Mucosa of rectum (tissue), 2 donors: ENCODE data around the gene DHRS3.

ENCODE experiments used
- H3K27ac ChIP-seq, 2 donors: one replicate each; pipeline ENCODE4 v1.7.0; 2013; ENCODE audit warnings: inconsistent platforms in 2 of 2, low read depth in 2 of 2, low read length in 2 of 2
- H3K27me3 ChIP-seq, 2 donors: one replicate each; pipeline ENCODE4 v1.7.0; 2013; ENCODE audit warnings: low read length in 2 of 2; ENCODE audit not compliant: control insufficient read depth in 2 of 2, insufficient read depth in 2 of 2
- H3K36me3 ChIP-seq, 2 donors: one replicate each; pipeline ENCODE4 v1.7.0; 2013; ENCODE audit warnings: low read length in 2 of 2; ENCODE audit not compliant: control insufficient read depth in 2 of 2, insufficient read depth in 2 of 2
- H3K4me1 ChIP-seq, 2 donors: one replicate each; pipeline ENCODE4 v1.7.0; 2013; ENCODE audit warnings: low read length in 2 of 2, mild to moderate bottlenecking in 1 of 2; ENCODE audit not compliant: control insufficient read depth in 2 of 2, insufficient read depth in 2 of 2
- H3K4me3 ChIP-seq, 2 donors: one replicate each; pipeline ENCODE4 v1.7.0; 2013; ENCODE audit warnings: low read length in 2 of 2
- H3K9ac ChIP-seq, 2 donors: one replicate each; pipeline ENCODE4 v1.7.0; 2013; ENCODE audit warnings: low read length in 2 of 2, low read depth in 1 of 2, mild to moderate bottlenecking in 1 of 2
- H3K9me3 ChIP-seq, 2 donors: one replicate each; pipeline ENCODE4 v1.7.0; 2013; ENCODE audit warnings: low read length in 2 of 2; ENCODE audit not compliant: control insufficient read depth in 2 of 2
- donor health status: healthy.
- donor health status: Normal muscosa, but diverticular disease.

The DHRS3 gene

GRCh38 chr1:12599657-12600056 is 18.4 kb downstream of the DHRS3 start:
- peaks cover 2% of the 10 kb centered on the region in 2 donors for H3K36me3 ChIP-seq
- no peak overlapping the region for H3K4me3 ChIP-seq
- no peak overlapping the region for H3K27ac ChIP-seq
- no peak overlapping the region for H3K9ac ChIP-seq
- peaks cover 47 to 50% of the 10 kb centered on the region in 2 donors for H3K4me1 ChIP-seq
- no peaks in the 10 kb centered on the region for H3K9me3 ChIP-seq
- H3K27me3 ChIP-seq, result no peaks in the 10 kb centered on the region

GRCh38 chr1:12598974-12599373 is 19.0 kb downstream of the DHRS3 start:
- Histone ChIP-seq H3K27me3 (no peaks in the 10 kb centered on the region), H3K4me1 (peaks cover 45% of the 10 kb centered on the region in 2 donors), H3K9me3 (no peaks in the 10 kb centered on the region), H3K36me3 (peaks cover 2% of the 10 kb centered on the region in 2 donors), H3K4me3 (no peak overlapping the region), H3K27ac (no peak overlapping the region), H3K9ac (no peak overlapping the region)

- Histone ChIP-seq H3K9ac (no peak overlapping the region), H3K27me3 (no peaks in the 10 kb centered on the region), H3K4me1 (peaks cover 41 to 44% of the 10 kb centered on the region in 2 donors)
Observed at GRCh38 chr1:12597792-12598191, 20.2 kb downstream of the DHRS3 start.

GRCh38 chr1:12596007-12596821 is 21.8 kb downstream of the DHRS3 start:
- no peaks in the 10 kb centered on the region for H3K27me3 ChIP-seq
- H3K9me3 ChIP-seq, result no peaks in the 10 kb centered on the region
- peaks cover 6 to 7% of the 10 kb centered on the region in 2 donors for H3K36me3 ChIP-seq
- peak overlapping the region; percentile 37 to 51 for H3K4me3 ChIP-seq
- H3K27ac ChIP-seq, result peak overlapping the region; percentile 52 to 76
- H3K4me1 ChIP-seq, result peaks cover 26 to 33% of the 10 kb centered on the region in 2 donors
- peak overlapping the region; percentile 32 to 52 for H3K9ac ChIP-seq

More at GRCh38 chr1:12597792-12598191, 20.2 kb downstream of the DHRS3 start:
- H3K9me3 ChIP-seq, result no peaks in the 10 kb centered on the region
- no peak overlapping the region for H3K4me3 ChIP-seq
- H3K36me3 ChIP-seq, result no peaks in the 10 kb centered on the region
- H3K27ac ChIP-seq, result no peak overlapping the region

GRCh38 chr1:12595757-12596006 is 22.3 kb downstream of the DHRS3 start:
- Histone ChIP-seq H3K36me3 (peaks cover 6 to 7% of the 10 kb centered on the region in 2 donors), H3K27ac (peak overlapping the region; percentile 52 to 76), H3K9me3 (no peaks in the 10 kb centered on the region), H3K4me3 (peak overlapping the region; percentile 37 to 54), H3K27me3 (no peaks in the 10 kb centered on the region), H3K9ac (peak overlapping the region in 1 of 2 donors; percentile 52), H3K4me1 (peaks cover 26 to 32% of the 10 kb centered on the region in 2 donors)

DNA sequence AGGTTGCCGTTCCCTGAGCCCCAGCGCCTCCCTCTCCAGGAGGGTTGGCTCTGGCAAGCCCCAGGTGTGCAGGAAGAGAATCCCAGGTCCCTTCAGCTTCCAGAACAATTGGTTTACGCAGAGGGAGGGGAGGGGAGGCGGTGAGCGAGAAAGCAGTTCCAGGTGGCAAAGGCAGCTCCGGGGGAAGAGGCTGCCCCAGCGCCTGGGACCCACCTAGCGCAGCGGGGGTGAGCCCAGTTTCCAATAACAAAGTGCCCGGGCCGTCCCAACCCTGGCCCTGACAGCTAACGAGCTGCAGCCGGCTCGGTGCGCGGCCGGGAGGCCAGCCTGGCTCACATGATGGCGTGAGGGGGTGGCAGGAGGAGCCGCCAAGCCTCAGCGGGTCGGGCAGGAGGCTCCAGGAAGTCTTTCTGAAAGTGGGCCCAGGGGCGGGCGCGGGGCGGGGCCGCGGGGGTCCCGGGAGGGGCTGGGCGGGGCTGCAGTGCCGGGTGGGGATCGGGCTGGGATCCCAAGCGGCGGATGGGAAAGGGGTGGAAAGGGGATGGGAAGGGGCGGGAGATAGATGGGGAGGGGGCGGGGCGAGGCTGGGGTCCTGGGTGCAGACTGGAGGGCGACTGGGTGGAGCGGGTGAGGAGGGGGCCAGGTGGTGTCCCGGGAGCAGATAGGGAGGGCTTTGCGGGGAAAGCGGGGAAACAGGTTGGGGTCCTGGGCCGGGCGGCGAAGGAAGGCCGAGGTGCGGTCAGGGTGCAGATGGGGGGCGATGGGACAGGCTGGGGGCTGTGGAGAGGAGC is 22.8 kb downstream of the DHRS3 start:
- peak overlapping the region in 1 of 2 donors; percentile 41 for H3K9ac ChIP-seq
- no peaks in the 10 kb centered on the region for H3K27me3 ChIP-seq
- H3K27ac ChIP-seq, result peak overlapping the region; percentile 52 to 76
- H3K36me3 ChIP-seq, result peaks cover 6 to 7% of the 10 kb centered on the region in 2 donors
- peak overlapping the region; percentile 37 to 54 for H3K4me3 ChIP-seq
- H3K9me3 ChIP-seq, result no peaks in the 10 kb centered on the region
- H3K4me1 ChIP-seq, result peaks cover 21 to 28% of the 10 kb centered on the region in 2 donors

DNA sequence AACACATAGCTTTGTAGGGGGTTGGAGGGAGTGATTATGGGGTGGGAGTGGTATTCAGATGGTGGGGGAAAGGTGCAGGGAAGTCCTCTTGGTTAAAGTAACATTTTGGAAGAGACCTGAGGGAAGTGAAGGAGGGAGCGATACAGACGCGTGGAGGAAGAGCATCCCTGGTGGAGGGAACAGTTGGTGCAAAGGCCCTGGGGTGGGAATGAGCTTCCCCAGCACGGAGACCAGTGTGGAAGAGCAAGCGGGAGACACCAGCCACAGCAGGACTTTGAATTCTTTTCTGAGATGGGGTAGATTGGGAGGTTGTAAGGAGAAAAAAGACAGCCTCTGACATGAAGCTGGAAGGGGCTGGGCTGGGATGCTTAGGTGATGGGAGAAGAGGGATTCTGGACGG is 23.5 kb downstream of the DHRS3 start:
- peak overlapping the region in 1 of 2 donors; percentile 41 for H3K9ac ChIP-seq
- peak overlapping the region in 1 of 2 donors; percentile 25 for H3K4me3 ChIP-seq

GRCh38 chr1:12593621-12594066 is 24.4 kb downstream of the DHRS3 start:
- Histone ChIP-seq H3K27ac (no peak overlapping the region), H3K27me3 (no peaks in the 10 kb centered on the region), H3K9ac (no peak overlapping the region), H3K36me3 (peaks cover 6 to 7% of the 10 kb centered on the region in 2 donors), H3K4me3 (no peak overlapping the region), H3K4me1 (peaks cover 20 to 28% of the 10 kb centered on the region in 2 donors), H3K9me3 (no peaks in the 10 kb centered on the region)

More for the DNA sequence above, 23.5 kb downstream of the DHRS3 start:
- Histone ChIP-seq H3K4me1 (peaks cover 20 to 28% of the 10 kb centered on the region in 2 donors), H3K27ac (no peak overlapping the region), H3K27me3 (no peaks in the 10 kb centered on the region), H3K36me3 (peaks cover 6 to 7% of the 10 kb centered on the region in 2 donors), H3K9me3 (no peaks in the 10 kb centered on the region)

DNA sequence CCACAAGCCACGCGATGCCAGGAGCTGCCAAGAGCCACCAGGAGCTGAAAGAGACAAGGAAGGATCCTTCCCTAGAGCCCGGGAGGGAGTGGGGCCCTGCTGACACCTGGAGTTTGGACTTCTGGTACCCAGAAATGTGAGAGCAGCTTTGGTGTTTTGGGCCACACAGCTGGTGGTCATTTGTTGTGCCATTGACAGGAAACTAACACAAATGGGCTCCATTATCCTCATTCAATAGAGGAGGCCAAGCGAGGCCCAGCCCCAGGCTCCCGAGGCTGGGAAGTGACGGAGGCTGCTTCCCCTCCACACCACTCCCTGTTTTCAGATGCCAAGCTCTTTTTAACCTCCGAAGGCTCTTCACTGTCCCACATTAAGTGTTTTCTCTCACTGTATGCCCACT is 25.5 kb downstream of the DHRS3 start:
- Histone ChIP-seq H3K27me3 (no peaks in the 10 kb centered on the region), H3K9ac (no peak overlapping the region), H3K27ac (no peak overlapping the region), H3K4me1 (peaks cover 20 to 26% of the 10 kb centered on the region in 2 donors), H3K4me3 (no peak overlapping the region), H3K9me3 (no peaks in the 10 kb centered on the region), H3K36me3 (peaks cover 6 to 7% of the 10 kb centered on the region in 2 donors)
